Psoas muscle (tissue), 8 donors: Measurements from ENCODE around the gene FAT1. TPM values are rescaled to one million over a fixed set of nuclear protein-coding genes. Genes with fewer than 3 reads are reported as not detected.

ENCODE experiments used
- ATAC-seq, 4 donors: fragments of 200-7000 bp; cut with Tn5 transposase; one replicate each; pipeline ENCODE4 v1.9.1; 2020; ENCODE audit warnings: moderate library complexity in 3 of 4, mild to moderate bottlenecking in 2 of 4
- DNase-seq, 2 donors: peaks; one replicate each; pipeline ENCODE4 v3.0.0-alpha.2; 2020
- H3K27ac ChIP-seq: fragments of 200-600 bp; one replicate; pipeline ENCODE4 v1.8.0; 2022
- H3K27me3 ChIP-seq, 3 donors: fragments of 200-600 bp in 1 of 3; one replicate each; pipeline versions ENCODE4 v1.6.1 to v1.8.0; 2013 to 2022; ENCODE audit warnings: low read length in 2 of 3, mild to moderate bottlenecking in 2 of 3, moderate library complexity in 1 of 3; ENCODE audit not compliant: insufficient read depth in 3 of 3
- H3K36me3 ChIP-seq, 2 donors: fragments of 200-600 bp in 1 of 2; one replicate each; pipeline versions ENCODE4 v1.6.1 to v1.8.0; 2013 to 2022; ENCODE audit warnings: low read depth in 1 of 2, mild to moderate bottlenecking in 1 of 2, moderate library complexity in 1 of 2; ENCODE audit not compliant: insufficient read depth in 1 of 2
- H3K4me1 ChIP-seq: fragments of 200-600 bp; one replicate; pipeline ENCODE4 v1.8.0; 2022
- H3K4me3 ChIP-seq: fragments of 200-600 bp; one replicate; pipeline ENCODE4 v1.8.0; 2022; ENCODE audit warnings: mild to moderate bottlenecking
- H3K9me3 ChIP-seq: fragments of 200-600 bp; one replicate; pipeline ENCODE4 v1.8.0; 2022
- CTCF ChIP-seq: fragments of 200-600 bp; IDR thresholded peaks from one replicate; pipeline ENCODE4 v1.8.0; 2022; ENCODE audit warnings: antibody characterized with exemption
- WGBS, 3 donors: extraction: QIAGEN DNeasy Blood & Tissue Kit; methylation state at CpG; one replicate each; pipeline versions ENCODE4 v1.1.6 to v1.1.7; 2013; 5-methylcytosine and 5-hydroxymethylcytosine counted together
- intact Hi-C, 2 donors: fragments of 100-400 bp; cut with DNase I; formaldehyde crosslinking; loops; one replicate each; pipeline versions ENCODE4 v1.11.0 to v1.14.2; 2022
- polyA plus RNA-seq, 3 donors: library from polyadenylated mRNA; stranded (reverse); fragments of 200-250 nt; gene quantifications; one replicate each; pipeline ENCODE4 v1.2.3, GENCODE V29; 2013
- total RNA-seq, 4 donors: library from RNA; stranded (reverse); fragmentation: NEBNext Ultra II Directional in 2 of 4; extraction: Animal tissue kit (Norgen Biotek cat#: 25700) in 2 of 4; gene quantifications; one replicate each; pipeline versions ENCODE4 v1.2.1 to v1.2.4, GENCODE V29; 2021 to 2023
- donor health status: healthy with polysubstance abuse.
- donor health status: DM: no; HTN: no; CAD: no; lungs with moderate emphysema.
- donor health status: Bipolar disorder and iron deficiency.
- donor health status: healthy.
- donor health status: DM: yes; HTN: yes; CAD: no.
- donor health status: DM: no; HTN: no; CAD: no.
- donor health status: DM: no; HTN: no; CAD: no.
- donor health status: DM: yes; HTN: yes; CAD: no.

Gene FAT1
- total and polyA plus RNA-seq, 7 donors = 1.8 to 11.5 (median 4.0) TPM

- H3K27me3 ChIP-seq = no peaks in the 10 kb centered on the region
- ATAC-seq = no peak
- no peak for DNase-seq
- intact Hi-C loops = no loop called here
- no peak for TF ChIP-seq CTCF
- WGBS, 3 donors = 82 to 93% (median 87%) methylated on average over 7 of the region's 7 CpGs
- H3K36me3 ChIP-seq = peaks cover 0 to 35% of the 10 kb centered on the region in 2 donors
- no peaks in the 10 kb centered on the region for H3K9me3 ChIP-seq
- H3K4me3 ChIP-seq = no peak overlapping the region
- H3K4me1 ChIP-seq = no peaks in the 10 kb centered on the region
- no peak overlapping the region for H3K27ac ChIP-seq
Measured at GRCh38 chr4:186604124-186604807, 119.4 kb downstream of the FAT1 start.

GRCh38 chr4:186602978-186603377 is 120.7 kb downstream of the FAT1 start:
- 90 to 96% (median 95%) methylated on average over 9 of the region's 9 CpGs for WGBS, 3 donors
- no peak overlapping the region for H3K27ac ChIP-seq
- H3K9me3 ChIP-seq = no peaks in the 10 kb centered on the region
- H3K4me1 ChIP-seq = no peaks in the 10 kb centered on the region
- no peak overlapping the region for H3K4me3 ChIP-seq
- peaks cover 0 to 23% of the 10 kb centered on the region in 2 donors for H3K36me3 ChIP-seq
- ATAC-seq = no peak
- H3K27me3 ChIP-seq = no peaks in the 10 kb centered on the region
- no peak for TF ChIP-seq CTCF
- no peak for DNase-seq
- intact Hi-C loops = no loop called here

- no peak for DNase-seq
- TF ChIP-seq CTCF = no peak
- Histone ChIP-seq H3K4me1 (no peaks in the 10 kb centered on the region), H3K4me3 (no peak overlapping the region), H3K36me3 (peaks cover 0 to 44% of the 10 kb centered on the region in 2 donors), H3K27me3 (no peaks in the 10 kb centered on the region), H3K9me3 (no peaks in the 10 kb centered on the region), H3K27ac (no peak overlapping the region)
- intact Hi-C loops = no loop called here
- 93 to 96% (median 93%) methylated on average over 10 of the region's 10 CpGs for WGBS, 3 donors
- no peak for ATAC-seq
Measured at GRCh38 chr4:186599483-186599882, 124.2 kb downstream of the FAT1 start.

GRCh38 chr4:186598686-186599085 is 125.0 kb downstream of the FAT1 start:
- ATAC-seq = no peak
- no peak for DNase-seq
- no peaks in the 10 kb centered on the region for H3K9me3 ChIP-seq
- no peaks in the 10 kb centered on the region for H3K4me1 ChIP-seq
- no peak overlapping the region for H3K27ac ChIP-seq
- 90 to 93% (median 92%) methylated on average over 7 of the region's 7 CpGs for WGBS, 3 donors
- no peaks in the 10 kb centered on the region for H3K27me3 ChIP-seq
- H3K4me3 ChIP-seq = no peak overlapping the region
- peaks cover 0 to 40% of the 10 kb centered on the region in 2 donors for H3K36me3 ChIP-seq
- intact Hi-C loops = no loop called here
- TF ChIP-seq CTCF = no peak
